Activated naive CD4-positive, alpha-beta T cell treated with anti-CD3 and anti-CD28 coated beads, Interleukin-2, amount 50 U/mL, for 24 hours (primary cell): ENCODE measurements around the gene SLC16A9.

ENCODE experiments used
- H3K27ac Mint-ChIP-seq: one replicate; pipeline ENCODE4 v1.8.0; 2021; ENCODE audit warnings: mild to moderate bottlenecking, mixed read lengths
- H3K27me3 Mint-ChIP-seq: one replicate; pipeline ENCODE4 v1.8.0; 2021; ENCODE audit warnings: mixed read lengths
- H3K36me3 Mint-ChIP-seq: one replicate; pipeline ENCODE4 v1.8.0; 2021; ENCODE audit warnings: mixed read lengths
- H3K4me1 Mint-ChIP-seq: one replicate; pipeline ENCODE4 v1.8.0; 2021; ENCODE audit warnings: mixed read lengths
- H3K4me3 Mint-ChIP-seq: one replicate; pipeline ENCODE4 v1.8.0; 2021; ENCODE audit warnings: mild to moderate bottlenecking, mixed read lengths
- H3K9me3 Mint-ChIP-seq: one replicate; pipeline ENCODE4 v1.8.0; 2021; ENCODE audit warnings: mixed read lengths

The SLC16A9 gene

GRCh38 chr10:59698326-59698725 lies 11.3 kb downstream of the SLC16A9 start:
- Mint-ChIP-seq H3K36me3 (no peaks in the 10 kb centered on the region), H3K4me3 (no peak overlapping the region), H3K27me3 (peaks cover 7% of the 10 kb centered on the region), H3K9me3 (no peaks in the 10 kb centered on the region), H3K4me1 (no peaks in the 10 kb centered on the region), H3K27ac (no peak overlapping the region)

GRCh38 chr10:59695637-59696036 lies 14.0 kb downstream of the SLC16A9 start:
- Mint-ChIP-seq H3K27ac (no peak overlapping the region), H3K27me3 (peaks cover 6% of the 10 kb centered on the region), H3K9me3 (no peaks in the 10 kb centered on the region), H3K36me3 (no peaks in the 10 kb centered on the region), H3K4me3 (no peak overlapping the region), H3K4me1 (no peaks in the 10 kb centered on the region)

GRCh38 chr10:59694936-59695335 lies 14.7 kb downstream of the SLC16A9 start:
- H3K9me3 Mint-ChIP-seq, result no peaks in the 10 kb centered on the region
- no peak overlapping the region for H3K4me3 Mint-ChIP-seq
- no peak overlapping the region for H3K27ac Mint-ChIP-seq
- H3K4me1 Mint-ChIP-seq, result no peaks in the 10 kb centered on the region
- peaks cover 5% of the 10 kb centered on the region for H3K27me3 Mint-ChIP-seq
- no peaks in the 10 kb centered on the region for H3K36me3 Mint-ChIP-seq

GRCh38 chr10:59692113-59692512 lies 17.5 kb downstream of the SLC16A9 start:
- no peaks in the 10 kb centered on the region for H3K36me3 Mint-ChIP-seq
- peaks cover 2% of the 10 kb centered on the region for H3K27me3 Mint-ChIP-seq
- H3K27ac Mint-ChIP-seq, result no peak overlapping the region
- no peak overlapping the region for H3K4me3 Mint-ChIP-seq
- no peaks in the 10 kb centered on the region for H3K9me3 Mint-ChIP-seq
- no peaks in the 10 kb centered on the region for H3K4me1 Mint-ChIP-seq

GRCh38 chr10:59688921-59689351 lies 20.7 kb downstream of the SLC16A9 start:
- Mint-ChIP-seq H3K4me3 (no peak overlapping the region), H3K27me3 (peaks cover 5% of the 10 kb centered on the region), H3K9me3 (no peaks in the 10 kb centered on the region), H3K27ac (no peak overlapping the region), H3K36me3 (no peaks in the 10 kb centered on the region), H3K4me1 (no peaks in the 10 kb centered on the region)

- no peak overlapping the region for H3K4me3 Mint-ChIP-seq
- H3K4me1 Mint-ChIP-seq, result no peaks in the 10 kb centered on the region
- no peak overlapping the region for H3K27ac Mint-ChIP-seq
- peaks cover 5% of the 10 kb centered on the region for H3K27me3 Mint-ChIP-seq
- no peaks in the 10 kb centered on the region for H3K36me3 Mint-ChIP-seq
- no peaks in the 10 kb centered on the region for H3K9me3 Mint-ChIP-seq
Observed at GRCh38 chr10:59687657-59688056, 22.0 kb downstream of the SLC16A9 start.

GRCh38 chr10:59684006-59684405 lies 25.6 kb downstream of the SLC16A9 start:
- no peak overlapping the region for H3K27ac Mint-ChIP-seq
- peaks cover 5% of the 10 kb centered on the region for H3K27me3 Mint-ChIP-seq
- H3K36me3 Mint-ChIP-seq, result no peaks in the 10 kb centered on the region
- no peaks in the 10 kb centered on the region for H3K9me3 Mint-ChIP-seq
- no peak overlapping the region for H3K4me3 Mint-ChIP-seq
- H3K4me1 Mint-ChIP-seq, result no peaks in the 10 kb centered on the region

- H3K9me3 Mint-ChIP-seq, result no peaks in the 10 kb centered on the region
- no peaks in the 10 kb centered on the region for H3K4me1 Mint-ChIP-seq
- H3K27me3 Mint-ChIP-seq, result peaks cover 3% of the 10 kb centered on the region
- H3K27ac Mint-ChIP-seq, result no peak overlapping the region
- no peaks in the 10 kb centered on the region for H3K36me3 Mint-ChIP-seq
- H3K4me3 Mint-ChIP-seq, result no peak overlapping the region
Observed at GRCh38 chr10:59682986-59683937, 26.4 kb downstream of the SLC16A9 start.

GRCh38 chr10:59680199-59680598 lies 29.5 kb downstream of the SLC16A9 start:
- no peaks in the 10 kb centered on the region for H3K36me3 Mint-ChIP-seq
- peaks cover 2% of the 10 kb centered on the region for H3K27me3 Mint-ChIP-seq
- H3K9me3 Mint-ChIP-seq, result no peaks in the 10 kb centered on the region
- no peak overlapping the region for H3K4me3 Mint-ChIP-seq
- no peaks in the 10 kb centered on the region for H3K4me1 Mint-ChIP-seq
- H3K27ac Mint-ChIP-seq, result no peak overlapping the region

GRCh38 chr10:59678884-59679301 lies 30.8 kb downstream of the SLC16A9 start:
- H3K9me3 Mint-ChIP-seq, result no peaks in the 10 kb centered on the region
- no peak overlapping the region for H3K4me3 Mint-ChIP-seq
- no peaks in the 10 kb centered on the region for H3K4me1 Mint-ChIP-seq

GRCh38 chr10:59677253-59677831 lies 32.3 kb downstream of the SLC16A9 start:
- Mint-ChIP-seq H3K36me3 (no peaks in the 10 kb centered on the region), H3K9me3 (no peaks in the 10 kb centered on the region), H3K4me3 (no peak overlapping the region), H3K27me3 (peaks cover 6% of the 10 kb centered on the region), H3K27ac (no peak overlapping the region), H3K4me1 (no peaks in the 10 kb centered on the region)

More at GRCh38 chr10:59678884-59679301, 30.8 kb downstream of the SLC16A9 start:
- peaks cover 4% of the 10 kb centered on the region for H3K27me3 Mint-ChIP-seq
- no peaks in the 10 kb centered on the region for H3K36me3 Mint-ChIP-seq
- H3K27ac Mint-ChIP-seq, result no peak overlapping the region

- peaks cover 9% of the 10 kb centered on the region for H3K27me3 Mint-ChIP-seq
Observed at GRCh38 chr10:59675812-59676211, 33.8 kb downstream of the SLC16A9 start.

GRCh38 chr10:59674215-59674836 lies 35.3 kb downstream of the SLC16A9 start:
- Mint-ChIP-seq H3K36me3 (no peaks in the 10 kb centered on the region), H3K4me1 (no peaks in the 10 kb centered on the region), H3K27ac (no peak overlapping the region), H3K9me3 (no peaks in the 10 kb centered on the region), H3K27me3 (peaks cover 13% of the 10 kb centered on the region), H3K4me3 (no peak overlapping the region)

More at GRCh38 chr10:59675812-59676211, 33.8 kb downstream of the SLC16A9 start:
- no peaks in the 10 kb centered on the region for H3K36me3 Mint-ChIP-seq
- no peaks in the 10 kb centered on the region for H3K4me1 Mint-ChIP-seq
- H3K4me3 Mint-ChIP-seq, result no peak overlapping the region
- H3K9me3 Mint-ChIP-seq, result no peaks in the 10 kb centered on the region
- no peak overlapping the region for H3K27ac Mint-ChIP-seq

GRCh38 chr10:59672150-59672875 lies 37.3 kb downstream of the SLC16A9 start:
- H3K4me1 Mint-ChIP-seq, result no peaks in the 10 kb centered on the region
- H3K27me3 Mint-ChIP-seq, result peaks cover 13% of the 10 kb centered on the region
- H3K27ac Mint-ChIP-seq, result no peak overlapping the region

GRCh38 chr10:59670269-59670668 lies 39.4 kb downstream of the SLC16A9 start:
- Mint-ChIP-seq H3K4me1 (no peaks in the 10 kb centered on the region), H3K9me3 (no peaks in the 10 kb centered on the region), H3K27me3 (peaks cover 12% of the 10 kb centered on the region), H3K27ac (no peak overlapping the region), H3K36me3 (no peaks in the 10 kb centered on the region), H3K4me3 (no peak overlapping the region)

More at GRCh38 chr10:59672150-59672875, 37.3 kb downstream of the SLC16A9 start:
- H3K4me3 Mint-ChIP-seq, result no peak overlapping the region
- H3K9me3 Mint-ChIP-seq, result no peaks in the 10 kb centered on the region
- H3K36me3 Mint-ChIP-seq, result no peaks in the 10 kb centered on the region
